ENCODE measurements around the gene MFAP1.

MFAP1 gene

GRCh38 chr15:43796566-43796965 is 27.9 kb downstream of the MFAP1 start:
- Histone ChIP-seq H3K36me3 (ENCODE audit: control insufficient read depth in 5 of 5, insufficient read depth in 5 of 5, low read length in 5 of 5) (peaks cover 9 to 64% (median 49%) of the 10 kb centered on the region in 5 donors), H3K27ac (ENCODE audit: low read depth, low read length) (peak overlapping the region; percentile 35), H3K9me3 (ENCODE audit: control insufficient read depth in 5 of 5, low read length in 5 of 5) (no peaks in the 10 kb centered on the region), H3K4me3 (ENCODE audit: low read depth in 1 of 5, low read length in 5 of 5) (no peak overlapping the region), H3K4me1 (ENCODE audit: control insufficient read depth in 5 of 5, insufficient read depth in 5 of 5, low read length in 5 of 5) (peaks cover 8 to 85% (median 56%) of the 10 kb centered on the region in 5 donors), H3K27me3 (ENCODE audit: control insufficient read depth in 5 of 5, insufficient read depth in 4 of 5, low read length in 5 of 5) (no peaks in the 10 kb centered on the region), H3K9ac (ENCODE audit: low read length in 5 of 5) (no peak overlapping the region)

GRCh38 chr15:43795997-43796396 is 28.5 kb downstream of the MFAP1 start:
- H3K36me3 ChIP-seq (ENCODE audit: control insufficient read depth in 5 of 5, insufficient read depth in 5 of 5, low read length in 5 of 5): peaks cover 9 to 64% (median 49%) of the 10 kb centered on the region in 5 donors
- H3K4me1 ChIP-seq (ENCODE audit: control insufficient read depth in 5 of 5, insufficient read depth in 5 of 5, low read length in 5 of 5): peaks cover 8 to 83% (median 54%) of the 10 kb centered on the region in 5 donors
- no peak overlapping the region for H3K4me3 ChIP-seq (ENCODE audit: low read depth in 1 of 5, low read length in 5 of 5)
- no peaks in the 10 kb centered on the region for H3K27me3 ChIP-seq (ENCODE audit: control insufficient read depth in 5 of 5, insufficient read depth in 4 of 5, low read length in 5 of 5)
- no peaks in the 10 kb centered on the region for H3K9me3 ChIP-seq (ENCODE audit: control insufficient read depth in 5 of 5, low read length in 5 of 5)
- peak overlapping the region; percentile 100 for H3K27ac ChIP-seq (ENCODE audit: low read depth, low read length)
- H3K9ac ChIP-seq (ENCODE audit: low read length in 5 of 5): no peak overlapping the region

DNA sequence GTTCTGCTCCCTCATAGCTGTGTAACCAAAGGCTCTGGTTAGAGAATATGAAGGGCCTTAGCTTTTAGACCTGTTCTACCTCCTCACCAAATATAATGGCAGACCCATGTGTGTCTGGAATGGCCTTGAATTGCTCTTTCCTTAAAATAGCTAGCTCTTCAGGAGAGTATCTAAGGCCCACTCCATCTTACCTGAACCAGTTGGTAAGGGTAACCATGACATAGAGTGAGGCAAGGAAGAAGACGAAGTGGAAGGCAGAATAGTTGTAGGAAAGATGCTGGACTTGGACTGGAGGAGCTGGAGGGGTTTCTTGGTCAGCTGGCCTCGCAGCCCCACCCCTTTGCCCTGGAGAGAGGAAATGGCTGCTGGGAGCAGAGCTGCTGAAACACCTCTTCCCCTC is 29.3 kb downstream of the MFAP1 start:
- no peaks in the 10 kb centered on the region for H3K27me3 ChIP-seq (ENCODE audit: control insufficient read depth in 5 of 5, insufficient read depth in 4 of 5, low read length in 5 of 5)
- peaks cover 8 to 76% (median 49%) of the 10 kb centered on the region in 5 donors for H3K4me1 ChIP-seq (ENCODE audit: control insufficient read depth in 5 of 5, insufficient read depth in 5 of 5, low read length in 5 of 5)
- H3K9me3 ChIP-seq (ENCODE audit: control insufficient read depth in 5 of 5, low read length in 5 of 5): no peaks in the 10 kb centered on the region
- H3K9ac ChIP-seq (ENCODE audit: low read length in 5 of 5): no peak overlapping the region
- peak overlapping the region; percentile 100 for H3K27ac ChIP-seq (ENCODE audit: low read depth, low read length)
- no peak overlapping the region for H3K4me3 ChIP-seq (ENCODE audit: low read depth in 1 of 5, low read length in 5 of 5)
- peaks cover 9 to 64% (median 49%) of the 10 kb centered on the region in 5 donors for H3K36me3 ChIP-seq (ENCODE audit: control insufficient read depth in 5 of 5, insufficient read depth in 5 of 5, low read length in 5 of 5)

DNA sequence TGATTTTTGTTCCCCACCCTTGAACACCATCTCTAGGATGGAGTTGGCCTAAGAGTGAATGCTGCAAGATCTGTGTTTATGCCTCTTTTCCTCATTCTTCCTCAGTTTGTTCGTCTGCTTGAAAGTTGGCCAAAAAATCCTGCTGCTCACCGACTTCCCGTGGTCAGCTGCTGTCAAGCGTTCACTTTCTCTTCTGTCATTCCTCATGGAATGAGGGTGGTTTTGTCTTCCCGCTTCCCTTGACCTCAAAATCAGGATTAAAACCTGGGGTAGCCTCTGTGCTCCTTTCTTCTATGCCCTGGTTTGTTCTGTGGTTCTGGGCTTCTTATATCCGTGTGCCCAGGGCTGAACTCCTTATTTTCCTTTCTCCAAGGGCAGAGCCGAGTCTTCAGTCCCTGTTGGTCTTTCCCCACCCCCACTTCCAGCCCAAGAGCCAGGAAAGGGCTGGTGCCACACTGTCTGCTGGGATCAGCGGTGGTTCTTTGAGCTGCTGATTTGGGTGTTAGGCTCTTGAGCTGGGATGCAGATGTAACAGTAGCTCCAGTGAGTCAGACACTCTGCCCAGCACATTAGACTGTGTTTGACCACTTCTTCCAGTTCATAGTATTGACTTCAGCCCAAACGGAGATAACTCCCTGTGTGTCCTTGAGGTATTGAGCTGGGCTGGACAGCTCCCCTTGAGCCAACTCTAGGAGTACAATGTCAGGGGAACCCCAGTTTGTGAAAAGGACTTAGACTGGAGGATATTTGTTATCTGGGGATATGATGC is 30.0 kb downstream of the MFAP1 start:
- H3K27me3 ChIP-seq (ENCODE audit: control insufficient read depth in 5 of 5, insufficient read depth in 4 of 5, low read length in 5 of 5): no peaks in the 10 kb centered on the region
- H3K27ac ChIP-seq (ENCODE audit: low read depth, low read length): peak overlapping the region; percentile 100
- H3K9me3 ChIP-seq (ENCODE audit: control insufficient read depth in 5 of 5, low read length in 5 of 5): no peaks in the 10 kb centered on the region
- H3K4me3 ChIP-seq (ENCODE audit: low read depth in 1 of 5, low read length in 5 of 5): peak overlapping the region in 1 of 5 donors; percentile 4
- peak overlapping the region in 1 of 5 donors; percentile 40 for H3K9ac ChIP-seq (ENCODE audit: low read length in 5 of 5)
- peaks cover 8 to 70% (median 44%) of the 10 kb centered on the region in 5 donors for H3K4me1 ChIP-seq (ENCODE audit: control insufficient read depth in 5 of 5, insufficient read depth in 5 of 5, low read length in 5 of 5)
- peaks cover 9 to 58% (median 49%) of the 10 kb centered on the region in 5 donors for H3K36me3 ChIP-seq (ENCODE audit: control insufficient read depth in 5 of 5, insufficient read depth in 5 of 5, low read length in 5 of 5)

- H3K9ac ChIP-seq (ENCODE audit: low read length in 5 of 5): peak overlapping the region; percentile 98 to 100 (median 100)
- no peaks in the 10 kb centered on the region for H3K9me3 ChIP-seq (ENCODE audit: control insufficient read depth in 5 of 5, low read length in 5 of 5)
- peak overlapping the region; percentile 84 to 99 (median 96) for H3K4me3 ChIP-seq (ENCODE audit: low read depth in 1 of 5, low read length in 5 of 5)
- H3K27me3 ChIP-seq (ENCODE audit: control insufficient read depth in 5 of 5, insufficient read depth in 4 of 5, low read length in 5 of 5): no peaks in the 10 kb centered on the region
- peak overlapping the region; percentile 100 for H3K27ac ChIP-seq (ENCODE audit: low read depth, low read length)
- peaks cover 9 to 50% (median 41%) of the 10 kb centered on the region in 5 donors for H3K36me3 ChIP-seq (ENCODE audit: control insufficient read depth in 5 of 5, insufficient read depth in 5 of 5, low read length in 5 of 5)
- H3K4me1 ChIP-seq (ENCODE audit: control insufficient read depth in 5 of 5, insufficient read depth in 5 of 5, low read length in 5 of 5): peaks cover 8 to 63% (median 44%) of the 10 kb centered on the region in 5 donors
Observed at GRCh38 chr15:43793647-43794046, 30.8 kb downstream of the MFAP1 start.

GRCh38 chr15:43792761-43793476 is 31.6 kb downstream of the MFAP1 start:
- peak overlapping the region; percentile 84 to 99 (median 96) for H3K4me3 ChIP-seq (ENCODE audit: low read depth in 1 of 5, low read length in 5 of 5)
- peaks cover 8 to 57% (median 39%) of the 10 kb centered on the region in 5 donors for H3K4me1 ChIP-seq (ENCODE audit: control insufficient read depth in 5 of 5, insufficient read depth in 5 of 5, low read length in 5 of 5)
- H3K36me3 ChIP-seq (ENCODE audit: control insufficient read depth in 5 of 5, insufficient read depth in 5 of 5, low read length in 5 of 5): peaks cover 9 to 44% (median 36%) of the 10 kb centered on the region in 5 donors
- H3K27me3 ChIP-seq (ENCODE audit: control insufficient read depth in 5 of 5, insufficient read depth in 4 of 5, low read length in 5 of 5): no peaks in the 10 kb centered on the region
- no peaks in the 10 kb centered on the region for H3K9me3 ChIP-seq (ENCODE audit: control insufficient read depth in 5 of 5, low read length in 5 of 5)
- peak overlapping the region; percentile 98 to 100 (median 100) for H3K9ac ChIP-seq (ENCODE audit: low read length in 5 of 5)
- H3K27ac ChIP-seq (ENCODE audit: low read depth, low read length): peak overlapping the region; percentile 100

- Histone ChIP-seq H3K9ac (ENCODE audit: low read length in 5 of 5) (peak within 1 kb of the TSS; percentile 98 to 100 (median 100)), H3K36me3 (ENCODE audit: control insufficient read depth in 5 of 5, insufficient read depth in 5 of 5, low read length in 5 of 5) (peaks cover 9 to 40% (median 34%) of the 10 kb centered on the region in 5 donors), H3K27ac (ENCODE audit: low read depth, low read length) (peak within 1 kb of the TSS; percentile 100), H3K9me3 (ENCODE audit: control insufficient read depth in 5 of 5, low read length in 5 of 5) (no peaks in the 10 kb centered on the region), H3K27me3 (ENCODE audit: control insufficient read depth in 5 of 5, insufficient read depth in 4 of 5, low read length in 5 of 5) (no peaks in the 10 kb centered on the region), H3K4me3 (ENCODE audit: low read depth in 1 of 5, low read length in 5 of 5) (peak within 1 kb of the TSS; percentile 84 to 99 (median 96)), H3K4me1 (ENCODE audit: control insufficient read depth in 5 of 5, insufficient read depth in 5 of 5, low read length in 5 of 5) (peaks cover 8 to 50% (median 38%) of the 10 kb centered on the region in 5 donors)
Observed at GRCh38 chr15:43791993-43792760, 32.3 kb downstream of the MFAP1 start, which contains the start of gene SERF2. TSS of gene SERF2 (plus strand) at chr15:43792320. CDS start at chr15:43792377, 57 bp downstream.

DNA sequence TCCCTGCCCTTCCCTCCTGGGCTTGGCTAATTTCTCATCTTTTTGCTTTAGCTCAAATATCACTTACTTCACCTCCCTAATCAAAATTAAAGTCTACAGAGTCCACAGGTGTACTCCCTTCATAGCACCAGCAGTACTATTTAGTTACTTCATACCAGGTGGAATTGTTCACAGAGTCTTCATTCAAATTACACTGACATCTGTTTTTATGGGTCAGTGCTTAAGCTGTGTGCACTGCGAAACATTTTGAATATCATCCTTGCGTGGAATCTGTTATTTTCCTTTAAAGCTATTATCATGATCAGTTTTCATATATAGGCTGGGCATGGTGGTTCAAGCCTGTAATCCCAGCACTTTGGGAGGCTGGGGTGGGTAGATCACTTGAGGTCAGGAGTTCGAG is 35.1 kb downstream of the MFAP1 start:
- no peak overlapping the region for H3K4me3 ChIP-seq (ENCODE audit: low read depth in 1 of 5, low read length in 5 of 5)
- H3K4me1 ChIP-seq (ENCODE audit: control insufficient read depth in 5 of 5, insufficient read depth in 5 of 5, low read length in 5 of 5): peaks cover 5 to 25% (median 21%) of the 10 kb centered on the region in 5 donors
- H3K36me3 ChIP-seq (ENCODE audit: control insufficient read depth in 5 of 5, insufficient read depth in 5 of 5, low read length in 5 of 5): peaks cover 0 to 12% (median 8%) of the 10 kb centered on the region in 5 donors
- H3K9ac ChIP-seq (ENCODE audit: low read length in 5 of 5): no peak overlapping the region
- H3K9me3 ChIP-seq (ENCODE audit: control insufficient read depth in 5 of 5, low read length in 5 of 5): no peaks in the 10 kb centered on the region
- no peak overlapping the region for H3K27ac ChIP-seq (ENCODE audit: low read depth, low read length)
- no peaks in the 10 kb centered on the region for H3K27me3 ChIP-seq (ENCODE audit: control insufficient read depth in 5 of 5, insufficient read depth in 4 of 5, low read length in 5 of 5)

- Histone ChIP-seq H3K4me1 (ENCODE audit: control insufficient read depth in 5 of 5, insufficient read depth in 5 of 5, low read length in 5 of 5) (peaks cover 2 to 22% (median 11%) of the 10 kb centered on the region in 5 donors), H3K27me3 (ENCODE audit: control insufficient read depth in 5 of 5, insufficient read depth in 4 of 5, low read length in 5 of 5) (no peaks in the 10 kb centered on the region), H3K9ac (ENCODE audit: low read length in 5 of 5) (no peak overlapping the region), H3K36me3 (ENCODE audit: control insufficient read depth in 5 of 5, insufficient read depth in 5 of 5, low read length in 5 of 5) (peaks cover 0 to 2% (median 0%) of the 10 kb centered on the region in 5 donors), H3K4me3 (ENCODE audit: low read depth in 1 of 5, low read length in 5 of 5) (no peak overlapping the region), H3K9me3 (ENCODE audit: control insufficient read depth in 5 of 5, low read length in 5 of 5) (no peaks in the 10 kb centered on the region), H3K27ac (ENCODE audit: low read depth, low read length) (no peak overlapping the region)
Observed at GRCh38 chr15:43779016-43779415, 45.5 kb downstream of the MFAP1 start.

Measured in subcutaneous abdominal adipose tissue (tissue), 5 donors.